Coronary artery (tissue), 2 donors: Measurements from ENCODE around the gene MAPT.

Source experiments
- DNase-seq: peaks from one replicate; pipeline ENCODE4 v3.0.0-alpha.2; 2017; ENCODE audit warnings: low spot score
- H3K27ac ChIP-seq, 2 donors: fragments of 200-600 bp; sonication (generic); one replicate each; pipeline ENCODE4 v1.5.1; 2016 to 2019
- H3K4me3 ChIP-seq: fragments of 200-600 bp; sonication (generic); 2 replicates; pipeline ENCODE4 v1.5.1; 2016; ENCODE audit warnings: mild to moderate bottlenecking, moderate library complexity
- CTCF ChIP-seq: fragments of 200-600 bp; sonication (generic); IDR thresholded peaks from one replicate; pipeline ENCODE4 v1.5.1; 2019; ENCODE audit warnings: antibody characterized with exemption

The MAPT gene

GRCh38 chr17:45940826-45941225, 46.5 kb downstream of the MAPT start:
- Histone ChIP-seq H3K4me3 (no peak overlapping the region), H3K27ac (no peak overlapping the region)
- no peak for DNase-seq
- no peak for TF ChIP-seq CTCF

GRCh38 chr17:45941395-45941794, 47.0 kb downstream of the MAPT start:
- DNase-seq = no peak
- no peak for TF ChIP-seq CTCF
- Histone ChIP-seq H3K27ac (no peak overlapping the region), H3K4me3 (no peak overlapping the region)

- H3K27ac ChIP-seq = peak overlapping the region in 1 of 2 donors; percentile 14
- DNase-seq = peak; percentile 80
- TF ChIP-seq CTCF = no peak
- H3K4me3 ChIP-seq = no peak overlapping the region
Measured at GRCh38 chr17:45942284-45942683, 47.9 kb downstream of the MAPT start.

- no peak for TF ChIP-seq CTCF
- Histone ChIP-seq H3K4me3 (no peak overlapping the region), H3K27ac (no peak overlapping the region)
- DNase-seq = no peak
Measured at GRCh38 chr17:45946841-45947256, 52.5 kb downstream of the MAPT start.

- TF ChIP-seq CTCF = no peak
- peak overlapping the region; percentile 63 for H3K4me3 ChIP-seq
- no peak overlapping the region for H3K27ac ChIP-seq
- DNase-seq = no peak
Measured at GRCh38 chr17:45948498-45948880, 54.1 kb downstream of the MAPT start.

GRCh38 chr17:45948881-45949624, 54.7 kb downstream of the MAPT start:
- DNase-seq = peak; percentile 77
- TF ChIP-seq CTCF = peak; percentile 78
- H3K4me3 ChIP-seq = peak overlapping the region; percentile 63
- no peak overlapping the region for H3K27ac ChIP-seq

GRCh38 chr17:45949755-45950320, 55.5 kb downstream of the MAPT start:
- no peak for TF ChIP-seq CTCF
- H3K4me3 ChIP-seq = no peak overlapping the region
- DNase-seq = no peak
- no peak overlapping the region for H3K27ac ChIP-seq
